ENCODE results near the gene TAF1L. TPM values are rescaled to one million over a fixed set of nuclear protein-coding genes. Genes with fewer than 3 reads are reported as not detected.

Gene TAF1L
- total and polyA plus RNA-seq, 8 donors: not detected

GRCh38 chr9:32596936-32597335 lies 38.5 kb downstream of the TAF1L start:
- no peaks in the 10 kb centered on the region for H3K4me1 ChIP-seq
- no peaks in the 10 kb centered on the region for H3K9me3 ChIP-seq
- no peak for DNase-seq
- H3K27ac ChIP-seq: no peak overlapping the region
- TF ChIP-seq CTCF (IDR thresholded peaks at IDR 0.05) (no peak), POLR2A (IDR thresholded peaks at IDR 0.05) (no peak), POLR2AphosphoS5 (IDR thresholded peaks at IDR 0.05) (no peak), EP300 (IDR thresholded peaks at IDR 0.05) (no peak)
- intact Hi-C loops (cut with DNase I; ENCODE audit: low total_unique reads): no loop called here
- no peaks in the 10 kb centered on the region for H3K36me3 ChIP-seq
- no peak overlapping the region for H3K4me3 ChIP-seq
- no peaks in the 10 kb centered on the region for H3K27me3 ChIP-seq

GRCh38 chr9:32596096-32596865 lies 39.2 kb downstream of the TAF1L start:
- Histone ChIP-seq H3K36me3 (no peaks in the 10 kb centered on the region), H3K27ac (no peak overlapping the region), H3K4me1 (no peaks in the 10 kb centered on the region), H3K27me3 (no peaks in the 10 kb centered on the region), H3K9me3 (no peaks in the 10 kb centered on the region), H3K4me3 (no peak overlapping the region)
- TF ChIP-seq POLR2AphosphoS5 (IDR thresholded peaks at IDR 0.05) (no peak), CTCF (IDR thresholded peaks at IDR 0.05) (no peak), EP300 (IDR thresholded peaks at IDR 0.05) (no peak), POLR2A (IDR thresholded peaks at IDR 0.05) (no peak)
- intact Hi-C loops (cut with DNase I; ENCODE audit: low total_unique reads): no loop called here
- WGBS, 5 donors: 66 to 72% (median 70%) methylated on average over 4 of the region's 4 CpGs
- no peak for DNase-seq

GRCh38 chr9:32590898-32591297 lies 44.6 kb downstream of the TAF1L start:
- H3K27me3 ChIP-seq: peaks cover 0 to 4% (median 0%) of the 10 kb centered on the region in 3 donors
- DNase-seq: no peak
- H3K9me3 ChIP-seq: no peaks in the 10 kb centered on the region
- TF ChIP-seq EP300 (IDR thresholded peaks at IDR 0.05): no peak
- no peak for TF ChIP-seq POLR2A (IDR thresholded peaks at IDR 0.05)
- no peak for TF ChIP-seq POLR2AphosphoS5 (IDR thresholded peaks at IDR 0.05)
- TF ChIP-seq CTCF (IDR thresholded peaks at IDR 0.05): no peak
- WGBS, 5 donors: 47 to 75% (median 60%) methylated on average over 1 of the region's 1 CpG
- intact Hi-C loops (cut with DNase I; ENCODE audit: low total_unique reads): no loop called here
- H3K4me3 ChIP-seq: no peak overlapping the region
- H3K4me1 ChIP-seq: no peaks in the 10 kb centered on the region
- no peaks in the 10 kb centered on the region for H3K36me3 ChIP-seq
- H3K27ac ChIP-seq: no peak overlapping the region

GRCh38 chr9:32590476-32590875 lies 45.0 kb downstream of the TAF1L start:
- H3K4me3 ChIP-seq: no peak overlapping the region
- TF ChIP-seq POLR2AphosphoS5 (IDR thresholded peaks at IDR 0.05) (no peak), CTCF (IDR thresholded peaks at IDR 0.05) (no peak)
- H3K4me1 ChIP-seq: no peaks in the 10 kb centered on the region
- H3K9me3 ChIP-seq: no peaks in the 10 kb centered on the region
- intact Hi-C loops (cut with DNase I; ENCODE audit: low total_unique reads): no loop called here
- DNase-seq: no peak
- no peak overlapping the region for H3K27ac ChIP-seq
- WGBS, 5 donors: 33 to 56% (median 42%) methylated on average over 2 of the region's 2 CpGs
- no peaks in the 10 kb centered on the region for H3K36me3 ChIP-seq
- peaks cover 0 to 6% (median 0%) of the 10 kb centered on the region in 3 donors for H3K27me3 ChIP-seq

All from stomach (tissue), 9 donors.